Measurements from ENCODE around the gene LHFPL3.

DNA sequence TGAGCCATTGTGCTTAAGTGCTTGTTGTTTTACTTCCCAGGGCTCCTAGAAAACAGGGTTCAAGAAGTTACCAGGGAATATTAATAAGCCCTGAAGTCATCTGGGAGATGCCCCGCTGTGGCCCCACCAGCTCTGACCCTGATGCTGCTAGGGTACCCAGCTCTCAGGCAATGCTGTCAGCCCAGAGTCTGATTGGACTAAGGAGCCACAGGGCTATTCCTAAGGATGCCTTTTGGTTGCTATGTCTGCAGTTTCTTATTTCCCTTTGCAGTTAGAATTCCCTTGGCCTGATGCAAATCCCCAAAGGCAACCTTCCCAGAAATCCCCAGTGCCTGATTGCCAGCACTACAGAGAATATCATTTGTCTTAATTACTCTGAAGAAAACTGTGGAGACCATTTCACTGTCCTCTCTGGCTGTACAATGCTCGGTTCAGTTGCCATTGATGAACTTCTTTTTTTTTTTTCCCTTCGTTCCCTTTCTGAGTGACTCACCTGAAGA, 448.9 kb downstream of the LHFPL3 start:
- no peak for TF ChIP-seq POLR2A (IDR thresholded peaks at IDR 0.05)
- TF ChIP-seq, protein P1, sequence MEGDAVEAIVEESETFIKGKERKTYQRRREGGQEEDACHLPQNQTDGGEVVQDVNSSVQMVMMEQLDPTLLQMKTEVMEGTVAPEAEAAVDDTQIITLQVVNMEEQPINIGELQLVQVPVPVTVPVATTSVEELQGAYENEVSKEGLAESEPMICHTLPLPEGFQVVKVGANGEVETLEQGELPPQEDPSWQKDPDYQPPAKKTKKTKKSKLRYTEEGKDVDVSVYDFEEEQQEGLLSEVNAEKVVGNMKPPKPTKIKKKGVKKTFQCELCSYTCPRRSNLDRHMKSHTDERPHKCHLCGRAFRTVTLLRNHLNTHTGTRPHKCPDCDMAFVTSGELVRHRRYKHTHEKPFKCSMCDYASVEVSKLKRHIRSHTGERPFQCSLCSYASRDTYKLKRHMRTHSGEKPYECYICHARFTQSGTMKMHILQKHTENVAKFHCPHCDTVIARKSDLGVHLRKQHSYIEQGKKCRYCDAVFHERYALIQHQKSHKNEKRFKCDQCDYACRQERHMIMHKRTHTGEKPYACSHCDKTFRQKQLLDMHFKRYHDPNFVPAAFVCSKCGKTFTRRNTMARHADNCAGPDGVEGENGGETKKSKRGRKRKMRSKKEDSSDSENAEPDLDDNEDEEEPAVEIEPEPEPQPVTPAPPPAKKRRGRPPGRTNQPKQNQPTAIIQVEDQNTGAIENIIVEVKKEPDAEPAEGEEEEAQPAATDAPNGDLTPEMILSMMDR (IDR thresholded peaks at IDR 0.05) = no peak

Measured in thyroid gland (tissue), 4 donors.